ENCODE results near the gene CHM. TPM values are rescaled to one million over a fixed set of nuclear protein-coding genes. Genes with fewer than 3 reads are reported as not detected.

The CHM gene
- total and polyA plus RNA-seq, 2 donors (not counting 1 experiment from before 2014, with no cell fraction given): 13.7 to 25.5 TPM

GRCh38 chrX:86061407-86061806 lies 14.0 kb upstream of the CHM start:
- Histone ChIP-seq H3K4me2 (replicated peaks; ENCODE audit: low read depth, low read length, poor library complexity, severe bottlenecking) (no peak overlapping the region), H3K4me3 (ENCODE audit: control extremely low read depth in 1 of 5, extremely low read depth in 1 of 5, insufficient read depth in 1 of 5, low read depth in 2 of 5, low read length in 4 of 5) (no peak overlapping the region), H3K27me3 (replicated peaks in 1 of 4; ENCODE audit: control extremely low read depth in 1 of 4, control insufficient read depth in 3 of 4, insufficient read depth in 4 of 4, low read length in 3 of 4) (peaks cover 0 to 4% (median 0%) of the 10 kb centered on the region in 4 experiments), H2AFZ (ENCODE audit: insufficient read depth, low read depth, low read length, poor library complexity, severe bottlenecking) (no peak overlapping the region), H3K4me1 (ENCODE audit: control insufficient read depth in 2 of 2, insufficient read depth in 2 of 2, low read length in 2 of 2) (no peaks in the 10 kb centered on the region), H4K20me1 (ENCODE audit: control insufficient read depth, insufficient read depth, low read length, poor library complexity, severe bottlenecking) (no peaks in the 10 kb centered on the region), H3K79me2 (ENCODE audit: control insufficient read depth, insufficient read depth, low read length) (no peaks in the 10 kb centered on the region), H3K27ac (ENCODE audit: low read length in 2 of 2) (no peak overlapping the region), H3K9me3 (ENCODE audit: control extremely low read depth in 1 of 3, control insufficient read depth in 2 of 3, insufficient read depth in 1 of 3, low read length in 2 of 3) (peaks cover 0 to 3% (median 0%) of the 10 kb centered on the region in 3 donors), H3K36me3 (replicated peaks in 1 of 2; ENCODE audit: control extremely low read depth in 1 of 2, control insufficient read depth in 1 of 2, extremely low read depth in 1 of 2, insufficient read depth in 2 of 2, low read length in 1 of 2) (no peaks in the 10 kb centered on the region), H3K9ac (ENCODE audit: low read length) (no peak overlapping the region)
- no peak overlapping the region for H3K27ac Mint-ChIP-seq
- ATAC-seq (ENCODE audit: low read depth) (no peak), DNase-seq (no peak)
- peaks cover 3% of the 10 kb centered on the region for H3K27me3 Mint-ChIP-seq
- TF ChIP-seq EZH2 (IDR thresholded peaks at IDR 0.05; ENCODE audit: borderline replicate concordance, insufficient read depth, low read depth, low read length, poor library complexity, severe bottlenecking) (no peak), CTCF (IDR thresholded peaks at IDR 0.05) (no peak)
- ChIA-PET CTCF (no interaction called here), POLR2A (no interaction called here)
- H3K4me1 Mint-ChIP-seq: no peaks in the 10 kb centered on the region
- WGBS (ENCODE audit: insufficient coverage): no CpG with 5 or more reads among the region's 3 CpGs
- no peak overlapping the region for H3K4me3 Mint-ChIP-seq
- intact Hi-C loops (cut with micrococcal nuclease): loop anchor here (10.0 kb wide), 1 partner anchor 447 kb away; no protein-coding TSS in a partner anchor
- no peaks in the 10 kb centered on the region for H3K9me3 Mint-ChIP-seq (ENCODE audit: insufficient read depth)

DNA sequence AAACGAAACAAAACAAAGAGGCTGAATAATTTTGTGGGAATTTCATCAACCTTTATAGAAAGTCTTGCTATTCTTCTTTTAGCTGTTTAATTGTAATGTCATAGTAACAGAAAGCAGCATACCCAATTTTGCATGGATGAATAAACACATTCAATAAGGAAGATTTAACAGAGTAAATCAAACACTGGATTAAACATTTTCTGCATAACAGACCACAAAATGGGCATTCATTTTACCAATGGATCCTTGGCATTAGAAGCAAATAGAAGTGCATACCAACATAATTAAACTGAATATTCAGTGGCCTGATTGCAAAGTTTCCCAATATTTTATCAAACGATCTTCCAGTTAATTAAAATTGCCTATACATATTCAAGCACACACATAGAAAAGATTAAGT lies 4.4 kb upstream of the CHM start:
- H3K79me2 ChIP-seq (ENCODE audit: control insufficient read depth, insufficient read depth, low read length): peaks cover 10% of the 10 kb centered on the region
- H3K4me1 ChIP-seq (ENCODE audit: control insufficient read depth in 2 of 2, insufficient read depth in 2 of 2, low read length in 2 of 2): peaks cover 1 to 8% of the 10 kb centered on the region in 2 donors
- no peak overlapping the region for H3K4me2 ChIP-seq (replicated peaks; ENCODE audit: low read depth, low read length, poor library complexity, severe bottlenecking)
- Mint-ChIP-seq H3K4me3 (no peak overlapping the region), H3K27me3 (peaks cover 10% of the 10 kb centered on the region), H3K27ac (no peak overlapping the region), H3K4me1 (peaks cover 2% of the 10 kb centered on the region), H3K9me3 (ENCODE audit: insufficient read depth) (no peaks in the 10 kb centered on the region)
- H3K36me3 ChIP-seq (replicated peaks in 1 of 2; ENCODE audit: control extremely low read depth in 1 of 2, control insufficient read depth in 1 of 2, extremely low read depth in 1 of 2, insufficient read depth in 2 of 2, low read length in 1 of 2): no peaks in the 10 kb centered on the region
- no peak for TF ChIP-seq CTCF (IDR thresholded peaks at IDR 0.05)
- no peak for TF ChIP-seq EZH2 (IDR thresholded peaks at IDR 0.05; ENCODE audit: borderline replicate concordance, insufficient read depth, low read depth, low read length, poor library complexity, severe bottlenecking)
- H2AFZ ChIP-seq (ENCODE audit: insufficient read depth, low read depth, low read length, poor library complexity, severe bottlenecking): no peak overlapping the region
- intact Hi-C loops (cut with micrococcal nuclease): no loop called here
- ChIA-PET CTCF (no interaction called here), POLR2A (no interaction called here)
- DNase-seq (no peak), ATAC-seq (ENCODE audit: low read depth) (no peak)
- H4K20me1 ChIP-seq (ENCODE audit: control insufficient read depth, insufficient read depth, low read length, poor library complexity, severe bottlenecking): no peaks in the 10 kb centered on the region
- H3K27ac ChIP-seq (ENCODE audit: low read length in 2 of 2): no peak overlapping the region
- no CpG with 5 or more reads among the region's 2 CpGs for WGBS (ENCODE audit: insufficient coverage)
- H3K9me3 ChIP-seq (ENCODE audit: control extremely low read depth in 1 of 3, control insufficient read depth in 2 of 3, insufficient read depth in 1 of 3, low read length in 2 of 3): no peaks in the 10 kb centered on the region
- H3K9ac ChIP-seq (ENCODE audit: low read length): no peak overlapping the region
- H3K27me3 ChIP-seq (replicated peaks in 1 of 4; ENCODE audit: control extremely low read depth in 1 of 4, control insufficient read depth in 3 of 4, insufficient read depth in 4 of 4, low read length in 3 of 4): no peaks in the 10 kb centered on the region
- no peak overlapping the region for H3K4me3 ChIP-seq (ENCODE audit: control extremely low read depth in 1 of 5, extremely low read depth in 1 of 5, insufficient read depth in 1 of 5, low read depth in 2 of 5, low read length in 4 of 5)

All from B cell (primary cell).